CD8-positive, alpha-beta memory T cell (primary cell): ENCODE results near the gene CCDC47. TPM values are rescaled to one million over a fixed set of nuclear protein-coding genes. Genes with fewer than 3 reads are reported as not detected.
"Not testable (repeated sequence)": the region's sequence is repeated elsewhere in the genome, so short reads cannot be mapped to it uniquely, and the experiment has no call there.

Experiments used
- CTCF ChIA-PET: fragments of 350-600 bp; sonication (Branson Sonifier 250); formaldehyde crosslinking; loops from one replicate; lab custom pipeline; 2021; ENCODE audit warnings: antibody characterized with exemption; lab: Charles Lee
- POLR2A ChIA-PET: fragments of 350-600 bp; sonication (Branson Sonifier 250); formaldehyde crosslinking; loops from one replicate; lab custom pipeline; 2021; ENCODE audit warnings: antibody characterized with exemption; lab: Charles Lee
- DNase-seq, 5 donors: peaks; one replicate each; pipeline versions ENCODE4 v3.0.0 to v3.0.0-alpha.2; 2020 to 2022; ENCODE audit warnings: mixed read lengths in 1 of 5
- H3K27ac ChIP-seq: one replicate; pipeline ENCODE4 v1.7.0; 2013; ENCODE audit warnings: low read depth, mild to moderate bottlenecking, low read length, moderate library complexity
- H3K27me3 ChIP-seq: 2 replicates; pipeline ENCODE4 v1.7.0; 2013; ENCODE audit warnings: low read length, mild to moderate bottlenecking; ENCODE audit not compliant: insufficient read depth, poor library complexity, severe bottlenecking
- H3K36me3 ChIP-seq: 2 replicates; pipeline ENCODE4 v1.7.0; 2013; ENCODE audit warnings: mild to moderate bottlenecking, low read length, moderate library complexity; ENCODE audit not compliant: insufficient read depth
- H3K4me1 ChIP-seq: 2 replicates; pipeline ENCODE4 v1.7.0; 2013; ENCODE audit warnings: mild to moderate bottlenecking, low read length, moderate library complexity; ENCODE audit not compliant: insufficient read depth
- H3K4me3 ChIP-seq: 2 replicates; pipeline ENCODE4 v1.7.0; 2013; ENCODE audit warnings: mild to moderate bottlenecking, low read length
- H3K9me3 ChIP-seq: 2 replicates; pipeline ENCODE4 v1.7.0; 2013; ENCODE audit warnings: mild to moderate bottlenecking, low read length
- H3K27ac Mint-ChIP-seq, 8 donors: one replicate each; pipeline ENCODE4 v1.8.0; 2020 to 2021; ENCODE audit warnings: mixed read lengths in 8 of 8, mild to moderate bottlenecking in 6 of 8, inconsistent platforms in 3 of 8, moderate library complexity in 3 of 8
- H3K27me3 Mint-ChIP-seq, 2 donors: one replicate each; pipeline ENCODE4 v1.8.0; 2020 to 2021; ENCODE audit warnings: mixed read lengths in 2 of 2, mild to moderate bottlenecking in 1 of 2, moderate library complexity in 1 of 2
- H3K36me3 Mint-ChIP-seq, 3 donors: one replicate each; pipeline ENCODE4 v1.8.0; 2020 to 2021; ENCODE audit warnings: mixed read lengths in 3 of 3, inconsistent platforms in 1 of 3, mild to moderate bottlenecking in 1 of 3
- H3K4me1 Mint-ChIP-seq, 3 donors: one replicate each; pipeline ENCODE4 v1.8.0; 2020 to 2021; ENCODE audit warnings: mixed read lengths in 3 of 3, inconsistent platforms in 1 of 3, mild to moderate bottlenecking in 1 of 3
- H3K4me3 Mint-ChIP-seq, 7 donors: one replicate each; pipeline ENCODE4 v1.8.0; 2020 to 2021; ENCODE audit warnings: mixed read lengths in 7 of 7, mild to moderate bottlenecking in 6 of 7, moderate library complexity in 4 of 7, inconsistent platforms in 2 of 7
- H3K9me3 Mint-ChIP-seq, 5 donors: one replicate each; pipeline ENCODE4 v1.8.0; 2020 to 2022; ENCODE audit warnings: mixed read lengths in 5 of 5, mild to moderate bottlenecking in 3 of 5, moderate library complexity in 2 of 5, inconsistent platforms in 1 of 5
- polyA plus RNA-seq: library from polyadenylated mRNA; unstranded; fragments of 300-500 nt; fragmentation: Illumina TruSeq; gene quantifications from one replicate; pipeline ENCODE4 v1.2.3, GENCODE V29; 2021
- total RNA-seq, 2 experiments: library from RNA; stranded (reverse); gene quantifications; one replicate each; pipeline ENCODE4 v1.2.3, GENCODE V29; 2021

Gene CCDC47
- total and polyA plus RNA-seq, 3 experiments from 2014 or later: 49.6 to 94.5 (median 93.0) TPM

DNA sequence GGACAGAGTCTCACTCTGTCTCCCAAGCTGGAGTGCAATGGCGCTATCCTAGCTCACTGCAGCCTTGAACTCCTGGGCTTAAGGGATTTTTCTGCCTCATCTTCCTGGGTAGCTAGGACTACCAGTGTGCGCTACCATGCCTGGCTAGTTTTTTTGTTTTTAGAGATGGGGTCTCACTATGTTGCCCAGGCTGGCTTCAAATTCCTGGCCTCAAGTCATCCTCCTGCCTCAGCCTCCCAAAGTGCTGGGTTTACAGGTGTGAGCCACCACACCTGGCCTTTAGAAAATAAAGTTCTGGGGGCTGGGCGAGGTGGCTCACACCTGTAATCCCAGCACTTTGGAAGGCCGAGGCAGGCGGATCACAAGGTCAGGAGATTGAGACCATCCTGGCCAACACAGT is 53.2 kb downstream of the CCDC47 start:
- POLR2A ChIA-PET: interaction anchor here (0.6 to 1.1 kb wide), 2 partner anchors 13 to 98 kb away, joined by 3 to 4 read pairs; partner anchors contain the start of gene MAP3K3
- CTCF ChIA-PET, DNase-seq, H3K9me3 ChIP-seq, H3K9me3 Mint-ChIP-seq, H3K27me3 Mint-ChIP-seq, H3K4me3 ChIP-seq, H3K27ac ChIP-seq, H3K27ac Mint-ChIP-seq, H3K4me1 ChIP-seq, H3K4me3 Mint-ChIP-seq, H3K36me3 ChIP-seq, H3K27me3 ChIP-seq, H3K4me1 Mint-ChIP-seq: not testable (repeated sequence)
- H3K36me3 Mint-ChIP-seq: peaks cover 0 to 40% (median 3%) of the 10 kb centered on the region in 3 donors

DNA sequence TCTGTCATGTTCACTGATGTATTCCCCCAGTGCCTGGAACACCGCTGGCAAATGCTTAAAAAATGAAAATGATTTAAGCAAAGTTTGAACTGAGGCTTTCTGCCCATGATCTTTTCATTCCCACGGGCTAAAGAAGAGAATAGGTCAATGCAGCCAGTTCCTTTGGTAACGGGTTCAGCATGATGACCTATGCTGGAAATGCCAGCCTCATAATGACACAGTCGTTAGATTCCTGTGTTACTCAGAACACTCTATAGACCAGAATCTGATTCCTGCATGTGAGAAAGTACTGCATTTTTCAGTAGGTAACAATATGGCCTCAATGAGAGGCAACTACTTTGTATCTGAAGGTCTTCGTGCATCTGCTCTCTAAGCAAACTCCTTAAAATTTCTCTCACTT is 54.4 kb downstream of the CCDC47 start:
- CTCF ChIA-PET: interaction anchor here (1.0 kb wide), 1 partner anchor 9 kb away, joined by 3 read pairs; no protein-coding TSS in a partner anchor
- no peaks in the 10 kb centered on the region for H3K27me3 ChIP-seq
- POLR2A ChIA-PET: no interaction called here
- H3K9me3 ChIP-seq: no peaks in the 10 kb centered on the region
- H3K4me3 ChIP-seq: no peak overlapping the region
- H3K9me3 Mint-ChIP-seq: no peaks in the 10 kb centered on the region
- H3K4me1 ChIP-seq: no peaks in the 10 kb centered on the region
- no peaks in the 10 kb centered on the region for H3K27me3 Mint-ChIP-seq
- peaks cover 0 to 43% (median 5%) of the 10 kb centered on the region in 3 donors for H3K36me3 Mint-ChIP-seq
- H3K4me3 Mint-ChIP-seq: no peak overlapping the region
- H3K36me3 ChIP-seq: no peaks in the 10 kb centered on the region
- no peak for DNase-seq
- H3K4me1 Mint-ChIP-seq: peaks cover 0 to 3% (median 0%) of the 10 kb centered on the region in 3 donors
- no peak overlapping the region for H3K27ac ChIP-seq
- no peak overlapping the region for H3K27ac Mint-ChIP-seq

DNA sequence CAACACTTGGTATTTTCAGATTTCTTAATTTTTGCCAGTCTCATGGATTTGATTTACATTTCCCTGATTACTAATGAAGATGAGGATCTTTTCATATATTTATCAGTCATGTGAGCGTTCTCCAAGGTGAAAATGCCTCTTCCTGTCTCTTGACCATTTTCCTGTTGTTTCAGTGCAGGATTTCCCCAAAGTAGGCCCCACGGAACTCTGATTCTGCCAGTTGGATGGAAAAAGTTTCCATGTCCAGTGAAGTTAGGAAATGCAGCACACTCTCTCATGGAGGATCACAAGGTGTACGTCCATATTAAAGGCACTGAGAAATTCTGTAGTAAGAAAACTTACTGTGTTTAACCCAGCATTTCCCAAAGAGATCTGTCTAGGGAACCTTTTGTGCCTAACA is 57.0 kb downstream of the CCDC47 start:
- H3K36me3 Mint-ChIP-seq: peaks cover 0 to 42% (median 12%) of the 10 kb centered on the region in 3 donors
- no peaks in the 10 kb centered on the region for H3K27me3 Mint-ChIP-seq
- H3K9me3 Mint-ChIP-seq: no peaks in the 10 kb centered on the region
- Histone ChIP-seq H3K36me3 (no peaks in the 10 kb centered on the region), H3K27me3 (no peaks in the 10 kb centered on the region), H3K9me3 (no peaks in the 10 kb centered on the region), H3K27ac (no peak overlapping the region), H3K4me3 (no peak overlapping the region), H3K4me1 (no peaks in the 10 kb centered on the region)
- no peaks in the 10 kb centered on the region for H3K4me1 Mint-ChIP-seq
- no peak for DNase-seq
- ChIA-PET CTCF (no interaction called here), POLR2A (interaction anchor here (0.6 to 1.1 kb wide), 2 partner anchors 10 to 14 kb away, joined by 5 read pairs; no protein-coding TSS in a partner anchor)
- H3K4me3 Mint-ChIP-seq: no peak overlapping the region
- peak overlapping the region in 2 of 8 donors; percentile 70 to 74 for H3K27ac Mint-ChIP-seq

DNA sequence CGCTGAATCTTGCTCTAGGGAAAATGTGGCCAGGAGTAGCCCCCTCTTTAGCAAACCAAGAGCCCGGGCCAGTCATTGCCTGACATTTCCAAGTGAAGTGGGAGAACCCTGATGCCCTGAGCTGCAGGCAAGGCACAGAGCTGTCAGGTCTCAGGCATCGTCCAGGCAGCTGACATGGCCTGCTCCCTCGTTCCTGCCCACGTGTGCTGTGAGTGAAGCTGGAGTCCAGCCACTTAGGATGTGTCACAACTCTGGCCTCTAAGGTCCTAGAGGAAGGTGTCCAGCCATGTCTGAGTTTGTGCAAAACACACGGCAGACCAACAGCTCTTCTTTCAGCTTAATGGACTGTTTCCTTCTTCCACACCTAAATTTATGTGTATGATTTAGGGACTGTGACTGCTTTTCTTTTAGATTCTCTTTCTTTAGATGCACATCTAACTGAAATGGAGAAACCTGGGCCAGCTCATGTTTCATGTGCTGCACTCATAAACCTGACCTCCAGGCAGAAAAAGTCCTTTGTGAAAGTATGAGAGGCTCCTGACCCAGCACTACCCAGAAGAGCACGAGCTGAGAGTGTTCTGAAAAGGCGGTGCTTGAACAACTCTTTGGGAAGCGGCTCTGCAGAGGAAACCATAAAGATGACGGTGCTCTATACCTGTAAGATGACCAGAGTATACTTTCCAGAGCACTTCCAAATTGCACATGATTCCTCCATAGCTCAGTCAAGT is 58.7 kb downstream of the CCDC47 start:
- no peak for DNase-seq

DNA sequence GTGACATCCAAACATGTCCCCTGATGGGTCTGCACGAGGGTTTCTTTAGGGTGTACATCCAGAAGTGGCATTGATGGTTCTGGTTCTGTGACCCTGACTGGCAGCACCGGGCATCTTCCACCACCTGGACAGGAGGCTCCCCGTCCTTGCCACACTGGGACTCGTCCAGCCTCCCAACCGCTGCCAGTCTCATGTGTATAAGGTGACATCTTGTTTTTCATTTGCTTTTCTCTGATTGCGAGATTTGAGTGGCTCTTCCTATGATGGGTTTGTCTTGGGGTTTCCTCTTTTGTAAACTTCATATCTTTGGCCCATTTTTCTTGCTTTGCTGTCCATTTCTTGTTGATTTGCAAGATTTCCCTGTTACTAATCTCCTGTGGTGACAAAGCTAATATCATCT is 64.3 kb downstream of the CCDC47 start:
- no peaks in the 10 kb centered on the region for H3K36me3 ChIP-seq
- Mint-ChIP-seq H3K9me3 (no peaks in the 10 kb centered on the region), H3K27ac (peak overlapping the region; percentile 67 to 99 (median 89)), H3K4me1 (peaks cover 51 to 65% (median 54%) of the 10 kb centered on the region in 3 donors), H3K36me3 (peaks cover 0 to 38% (median 15%) of the 10 kb centered on the region in 3 donors), H3K4me3 (peak overlapping the region in 4 of 7 donors; percentile 9 to 43 (median 18)), H3K27me3 (no peaks in the 10 kb centered on the region)
- H3K9me3 ChIP-seq: no peaks in the 10 kb centered on the region
- CTCF ChIA-PET: interaction anchor here (0.7 to 11.3 kb wide), 10 partner anchors 8 to 283 kb away, joined by 3 to 251 read pairs (median 10); partner anchors contain the start of gene LIMD2
- no peak for DNase-seq
- no peak overlapping the region for H3K4me3 ChIP-seq
- H3K27me3 ChIP-seq: no peaks in the 10 kb centered on the region
- peaks cover 68% of the 10 kb centered on the region for H3K4me1 ChIP-seq
- no peak overlapping the region for H3K27ac ChIP-seq
- POLR2A ChIA-PET: interaction anchor here (0.7 to 14.8 kb wide), 3 partner anchors 8 to 169 kb away, joined by 3 to 270 read pairs (median 36); partner anchors contain the start of gene LIMD2

More for the DNA sequence above, 58.7 kb downstream of the CCDC47 start:
- Mint-ChIP-seq H3K9me3 (no peaks in the 10 kb centered on the region), H3K4me3 (no peak overlapping the region), H3K4me1 (peaks cover 6 to 12% (median 9%) of the 10 kb centered on the region in 3 donors), H3K36me3 (peaks cover 0 to 49% (median 12%) of the 10 kb centered on the region in 3 donors), H3K27me3 (no peaks in the 10 kb centered on the region), H3K27ac (no peak overlapping the region)
- H3K4me1 ChIP-seq: peaks cover 12% of the 10 kb centered on the region
- no peaks in the 10 kb centered on the region for H3K9me3 ChIP-seq
- H3K27me3 ChIP-seq: no peaks in the 10 kb centered on the region
- H3K27ac ChIP-seq: no peak overlapping the region
- H3K4me3 ChIP-seq: no peak overlapping the region
- no peaks in the 10 kb centered on the region for H3K36me3 ChIP-seq
- ChIA-PET POLR2A (interaction anchor here (1.1 to 14.8 kb wide), 2 partner anchors 12 to 19 kb away, joined by 3 to 270 read pairs; no protein-coding TSS in a partner anchor), CTCF (interaction anchor here (1.3 to 11.3 kb wide), 3 partner anchors 12 to 102 kb away, joined by 3 to 251 read pairs (median 4); no protein-coding TSS in a partner anchor)

DNA sequence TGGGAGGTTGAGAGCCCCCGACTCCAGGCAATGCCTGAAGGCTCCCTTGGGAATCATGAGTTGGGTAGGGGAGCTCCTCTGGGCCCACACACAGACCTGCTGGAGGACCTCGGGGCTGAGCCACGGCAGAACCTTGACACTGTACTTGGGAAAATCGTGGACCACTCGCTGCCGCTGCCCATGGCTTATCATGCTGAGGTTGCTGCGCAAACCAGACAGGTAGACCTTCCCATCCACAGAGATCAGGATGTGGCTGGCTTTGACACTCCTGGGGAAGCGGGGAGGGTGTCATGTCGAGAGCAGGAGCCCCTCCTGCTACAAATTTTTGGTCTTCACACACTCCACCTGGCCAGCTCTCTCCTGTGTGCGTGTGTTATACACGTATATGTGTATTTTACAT is 66.2 kb downstream of the CCDC47 start:
- Histone ChIP-seq H3K27ac (peak overlapping the region; percentile 62), H3K36me3 (no peaks in the 10 kb centered on the region), H3K9me3 (no peaks in the 10 kb centered on the region), H3K4me1 (peaks cover 86% of the 10 kb centered on the region), H3K4me3 (peak overlapping the region; percentile 55), H3K27me3 (no peaks in the 10 kb centered on the region)
- H3K36me3 Mint-ChIP-seq: peaks cover 4 to 46% (median 13%) of the 10 kb centered on the region in 3 donors
- no peaks in the 10 kb centered on the region for H3K9me3 Mint-ChIP-seq
- H3K4me3 Mint-ChIP-seq: peak overlapping the region; percentile 79 to 88 (median 84)
- H3K27me3 Mint-ChIP-seq: no peaks in the 10 kb centered on the region
- CTCF ChIA-PET: interaction anchor here (11.3 kb wide), 1 partner anchor 13 kb away, joined by 251 read pairs; no protein-coding TSS in a partner anchor
- POLR2A ChIA-PET: interaction anchor here (0.6 to 14.8 kb wide), 8 partner anchors 11 to 320 kb away, joined by 3 to 270 read pairs (median 4); partner anchors contain the start of genes CCDC47 and DDX42
- peak in 4 of 5 donors; percentile 21 to 67 (median 61) for DNase-seq
- H3K27ac Mint-ChIP-seq: peak overlapping the region; percentile 80 to 99 (median 95)
- H3K4me1 Mint-ChIP-seq: peaks cover 70 to 85% (median 74%) of the 10 kb centered on the region in 3 donors

DNA sequence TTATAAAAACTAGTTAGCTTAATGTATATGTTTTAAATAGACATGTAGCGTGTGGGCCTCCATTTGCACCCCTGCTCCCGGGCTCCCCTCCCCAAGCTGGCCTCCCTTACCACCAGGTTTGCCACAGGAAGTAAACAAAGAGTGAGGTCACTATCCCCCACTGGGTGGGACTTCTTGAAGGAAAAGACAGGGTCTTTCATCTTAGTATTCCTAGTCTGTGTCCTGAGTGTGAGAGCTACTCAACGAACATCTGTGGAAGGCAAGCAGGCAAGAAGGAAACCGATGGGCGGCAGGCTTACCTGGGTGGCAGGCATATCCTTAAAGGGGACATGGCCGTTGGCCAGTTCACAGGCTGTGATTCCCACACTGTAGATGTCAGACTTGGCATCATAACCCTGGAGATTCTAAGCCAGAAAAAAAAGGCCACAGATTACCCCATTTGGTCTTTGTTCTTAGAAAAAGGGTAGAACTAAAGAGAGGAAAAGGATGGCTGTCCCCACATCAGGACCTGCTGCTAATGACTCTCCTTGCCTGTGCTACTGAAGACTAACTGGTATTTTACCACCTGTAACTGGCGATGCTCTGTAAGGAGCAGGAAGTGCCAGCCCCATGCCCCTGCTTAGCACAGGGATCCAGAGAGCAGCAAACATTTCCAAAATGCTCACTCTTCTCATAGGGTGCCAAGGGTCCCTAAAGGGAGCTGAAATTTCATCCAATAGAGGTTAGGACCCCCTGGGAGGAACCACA is 66.9 kb downstream of the CCDC47 start:
- peak overlapping the region; percentile 62 for H3K27ac ChIP-seq
- H3K4me1 ChIP-seq: peaks cover 88% of the 10 kb centered on the region
- Mint-ChIP-seq H3K4me1 (peaks cover 74 to 91% (median 80%) of the 10 kb centered on the region in 3 donors), H3K9me3 (peaks cover 0 to 2% (median 0%) of the 10 kb centered on the region in 5 donors), H3K27ac (peak overlapping the region; percentile 80 to 99 (median 95)), H3K4me3 (peak overlapping the region; percentile 79 to 88 (median 84)), H3K27me3 (no peaks in the 10 kb centered on the region), H3K36me3 (peaks cover 4 to 47% (median 13%) of the 10 kb centered on the region in 3 donors)
- H3K9me3 ChIP-seq: no peaks in the 10 kb centered on the region
- ChIA-PET POLR2A (interaction anchor here (0.6 to 14.8 kb wide), 8 partner anchors 10 to 320 kb away, joined by 3 to 270 read pairs (median 4); partner anchors contain the start of genes CCDC47 and DDX42), CTCF (interaction anchor here (1.2 to 11.3 kb wide), 2 partner anchors 12 to 29 kb away, joined by 3 to 251 read pairs; no protein-coding TSS in a partner anchor)
- H3K27me3 ChIP-seq: no peaks in the 10 kb centered on the region
- H3K4me3 ChIP-seq: peak overlapping the region; percentile 55
- no peaks in the 10 kb centered on the region for H3K36me3 ChIP-seq
- DNase-seq: peak in 2 of 5 donors; percentile 23 to 47
